ENCODE measurements around the gene MAP6D1. TPM values are rescaled to one million over a fixed set of nuclear protein-coding genes. Genes with fewer than 3 reads are reported as not detected.

Gene MAP6D1
- total RNA-seq, 1 donor from 2014 or later: 3.3 TPM

- DNase-seq (ENCODE audit: low read depth): no peak
- no peak overlapping the region for H3K4me3 ChIP-seq (ENCODE audit: low read depth, low read length)
- no peaks in the 10 kb centered on the region for H3K27me3 ChIP-seq (ENCODE audit: control insufficient read depth, insufficient read depth, low read length)
- H3K36me3 ChIP-seq (ENCODE audit: control insufficient read depth, insufficient read depth, low read length): no peaks in the 10 kb centered on the region
- no peak for TF ChIP-seq CTCF (IDR thresholded peaks at IDR 0.05; ENCODE audit: insufficient read depth, low read length, poor library complexity, severe bottlenecking)
Observed at GRCh38 chr3:183816681-183817510, 8.5 kb downstream of the MAP6D1 start.

- H3K36me3 ChIP-seq (ENCODE audit: control insufficient read depth, insufficient read depth, low read length): no peaks in the 10 kb centered on the region
- H3K27me3 ChIP-seq (ENCODE audit: control insufficient read depth, insufficient read depth, low read length): no peaks in the 10 kb centered on the region
- no peak for DNase-seq (ENCODE audit: low read depth)
- TF ChIP-seq CTCF (IDR thresholded peaks at IDR 0.05; ENCODE audit: insufficient read depth, low read length, poor library complexity, severe bottlenecking): no peak
- H3K4me3 ChIP-seq (ENCODE audit: low read depth, low read length): no peak overlapping the region
Observed at GRCh38 chr3:183815951-183816475, 9.4 kb downstream of the MAP6D1 start.

GRCh38 chr3:183815563-183815940 lies 9.8 kb downstream of the MAP6D1 start:
- Histone ChIP-seq H3K36me3 (ENCODE audit: control insufficient read depth, insufficient read depth, low read length) (peaks cover 1% of the 10 kb centered on the region), H3K27me3 (ENCODE audit: control insufficient read depth, insufficient read depth, low read length) (no peaks in the 10 kb centered on the region), H3K4me3 (ENCODE audit: low read depth, low read length) (no peak overlapping the region)
- no peak for TF ChIP-seq CTCF (IDR thresholded peaks at IDR 0.05; ENCODE audit: insufficient read depth, low read length, poor library complexity, severe bottlenecking)
- DNase-seq (ENCODE audit: low read depth): no peak

GRCh38 chr3:183814240-183814639 lies 11.1 kb downstream of the MAP6D1 start:
- no peak for TF ChIP-seq CTCF (IDR thresholded peaks at IDR 0.05; ENCODE audit: insufficient read depth, low read length, poor library complexity, severe bottlenecking)
- Histone ChIP-seq H3K36me3 (ENCODE audit: control insufficient read depth, insufficient read depth, low read length) (peaks cover 2% of the 10 kb centered on the region), H3K27me3 (ENCODE audit: control insufficient read depth, insufficient read depth, low read length) (no peaks in the 10 kb centered on the region), H3K4me3 (ENCODE audit: low read depth, low read length) (no peak overlapping the region)
- no peak for DNase-seq (ENCODE audit: low read depth)

GRCh38 chr3:183812761-183813445 lies 12.5 kb downstream of the MAP6D1 start:
- DNase-seq (ENCODE audit: low read depth): no peak
- no peak for TF ChIP-seq CTCF (IDR thresholded peaks at IDR 0.05; ENCODE audit: insufficient read depth, low read length, poor library complexity, severe bottlenecking)
- no peak overlapping the region for H3K4me3 ChIP-seq (ENCODE audit: low read depth, low read length)
- no peaks in the 10 kb centered on the region for H3K27me3 ChIP-seq (ENCODE audit: control insufficient read depth, insufficient read depth, low read length)
- H3K36me3 ChIP-seq (ENCODE audit: control insufficient read depth, insufficient read depth, low read length): peaks cover 4% of the 10 kb centered on the region

Data from kidney epithelial cell (primary cell).